GM23248 (cell line): ENCODE data around the gene PRDM10.

Experiments used
- EZH2 ChIP-seq: fragments of 200-600 bp; sonication (generic); IDR thresholded peaks from 2 replicates; pipeline ENCODE4 v1.6.1; 2018; ENCODE audit warnings: antibody characterized with exemption, mild to moderate bottlenecking; ENCODE audit not compliant: insufficient read depth, poor library complexity, severe bottlenecking
- EZH2phosphoT487 ChIP-seq: fragments of 200-600 bp; sonication (generic); IDR thresholded peaks from 2 replicates; pipeline ENCODE4 v1.6.1; 2018; ENCODE audit warnings: antibody characterized with exemption, moderate library complexity, mild to moderate bottlenecking, low read depth; ENCODE audit not compliant: insufficient read depth

DNA sequence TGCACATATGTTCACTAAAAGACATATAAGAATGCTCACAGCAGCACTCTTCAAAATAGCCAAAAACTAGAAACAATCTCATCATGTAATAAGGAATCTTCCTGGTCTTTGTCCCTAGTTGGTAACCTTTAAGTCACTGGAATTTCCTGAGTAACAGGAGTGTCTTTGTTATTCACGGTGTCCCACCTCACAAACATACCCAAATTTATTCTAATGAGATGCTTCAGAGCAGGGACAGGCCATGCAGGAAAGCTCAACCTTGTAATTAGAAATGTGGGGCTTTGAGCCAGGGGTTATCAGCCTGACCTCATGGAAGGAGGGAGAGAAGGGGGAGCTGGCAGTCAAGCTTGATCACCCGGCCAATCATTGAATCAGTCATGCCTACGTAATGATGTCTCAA is 66.9 kb downstream of the PRDM10 start:
- TF ChIP-seq EZH2 (no peak), EZH2phosphoT487 (no peak)
